Parathyroid adenoma (tissue), 2 donors: ENCODE results near the gene CHMP4B.
A peak's percentile ranks its signal among the peaks of the same experiment; 100 is the strongest.

ENCODE experiments used
- H2AFZ ChIP-seq: fragments of 300-600 bp; sonication (generic); one replicate; pipeline ENCODE4 v1.7.0; 2017; ENCODE audit warnings: antibody characterized with exemption, mild to moderate bottlenecking
- H3K27ac ChIP-seq: fragments of 300-600 bp; sonication (generic); one replicate; pipeline ENCODE4 v1.7.0; 2017
- H3K27me3 ChIP-seq: fragments of 300-600 bp; sonication (generic); one replicate; pipeline ENCODE4 v1.7.0; 2017; ENCODE audit warnings: low read length; ENCODE audit not compliant: control insufficient read depth, insufficient read depth
- H3K36me3 ChIP-seq: fragments of 300-600 bp; sonication (generic); one replicate; pipeline ENCODE4 v1.7.0; 2017; ENCODE audit warnings: low read length; ENCODE audit not compliant: control insufficient read depth, insufficient read depth
- H3K4me1 ChIP-seq: fragments of 300-600 bp; sonication (generic); one replicate; pipeline ENCODE4 v1.7.0; 2017; ENCODE audit warnings: control low read depth
- H3K4me2 ChIP-seq: fragments of 300-600 bp; sonication (generic); one replicate; pipeline ENCODE4 v1.7.0; 2017; ENCODE audit warnings: low read length
- H3K4me3 ChIP-seq: fragments of 300-600 bp; sonication (generic); one replicate; pipeline ENCODE4 v1.7.0; 2017; ENCODE audit warnings: low read depth, low read length
- H3K79me2 ChIP-seq: fragments of 300-600 bp; sonication (generic); one replicate; pipeline ENCODE4 v1.7.0; 2017; ENCODE audit warnings: control low read depth
- H3K9ac ChIP-seq: fragments of 300-600 bp; sonication (generic); one replicate; pipeline ENCODE4 v1.7.0; 2017; ENCODE audit warnings: mild to moderate bottlenecking
- H3K9me3 ChIP-seq: fragments of 300-600 bp; sonication (generic); one replicate; pipeline ENCODE4 v1.7.0; 2017; ENCODE audit warnings: low read length; ENCODE audit not compliant: control insufficient read depth
- TF ChIP-seq, protein P1 (sequence below): fragments of 300-600 bp; sonication (generic); IDR thresholded peaks from one replicate; pipeline ENCODE4 v1.7.0; 2017; ENCODE audit warnings: antibody characterized with exemption, mild to moderate bottlenecking
- donor health status: primary hyperparathyroidism.

The CHMP4B gene, protein sequence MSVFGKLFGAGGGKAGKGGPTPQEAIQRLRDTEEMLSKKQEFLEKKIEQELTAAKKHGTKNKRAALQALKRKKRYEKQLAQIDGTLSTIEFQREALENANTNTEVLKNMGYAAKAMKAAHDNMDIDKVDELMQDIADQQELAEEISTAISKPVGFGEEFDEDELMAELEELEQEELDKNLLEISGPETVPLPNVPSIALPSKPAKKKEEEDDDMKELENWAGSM

DNA sequence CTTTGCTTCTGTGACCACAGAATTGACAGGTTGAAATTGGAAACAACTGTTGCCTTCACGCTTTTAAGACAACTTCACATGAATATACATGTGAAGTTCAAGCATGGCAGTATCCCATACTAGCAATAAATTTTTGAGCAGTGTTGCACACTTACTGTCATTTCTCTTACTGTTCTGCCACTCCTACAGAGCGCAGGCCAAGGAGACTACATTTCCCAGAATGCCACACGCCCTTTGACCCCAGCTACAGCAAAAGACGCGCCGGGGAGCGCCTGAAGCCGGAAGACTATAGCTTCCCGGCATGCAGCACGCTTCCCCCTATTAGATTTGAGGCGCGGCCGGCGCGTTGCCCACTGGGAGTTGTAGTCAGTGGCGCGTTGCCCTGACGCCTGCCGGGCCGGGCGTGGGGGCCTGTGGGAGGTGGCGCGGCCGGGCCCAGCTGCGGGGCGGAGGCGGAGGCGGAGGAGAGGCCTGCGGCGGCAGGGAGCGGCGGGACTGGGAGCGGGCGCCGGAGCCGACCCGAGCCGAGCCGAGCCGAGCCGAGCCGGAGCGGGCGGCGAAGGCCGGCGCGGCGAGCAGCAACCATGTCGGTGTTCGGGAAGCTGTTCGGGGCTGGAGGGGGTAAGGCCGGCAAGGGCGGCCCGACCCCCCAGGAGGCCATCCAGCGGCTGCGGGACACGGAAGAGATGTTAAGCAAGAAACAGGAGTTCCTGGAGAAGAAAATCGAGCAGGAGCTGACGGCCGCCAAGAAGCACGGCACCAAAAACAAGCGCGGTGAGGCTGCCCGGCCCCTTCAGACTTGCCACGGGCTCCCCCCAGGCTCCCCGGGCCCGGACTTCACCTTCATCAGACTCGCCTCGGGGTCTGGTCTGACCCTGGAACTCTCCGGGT lies at the start of gene CHMP4B:
CHMP4B (plus strand) TSS at position 464 of the 891 bp plus-strand sequence; CDS start at position 585, 121 bp downstream.
- peak within 1 kb of the TSS; percentile 40 for H3K9ac ChIP-seq
- no peaks in the 10 kb centered on the region for H3K9me3 ChIP-seq
- H3K79me2 ChIP-seq = peaks cover 46% of the 10 kb centered on the region
- H3K27ac ChIP-seq = peak within 1 kb of the TSS; percentile 57
- TF ChIP-seq, protein P1, sequence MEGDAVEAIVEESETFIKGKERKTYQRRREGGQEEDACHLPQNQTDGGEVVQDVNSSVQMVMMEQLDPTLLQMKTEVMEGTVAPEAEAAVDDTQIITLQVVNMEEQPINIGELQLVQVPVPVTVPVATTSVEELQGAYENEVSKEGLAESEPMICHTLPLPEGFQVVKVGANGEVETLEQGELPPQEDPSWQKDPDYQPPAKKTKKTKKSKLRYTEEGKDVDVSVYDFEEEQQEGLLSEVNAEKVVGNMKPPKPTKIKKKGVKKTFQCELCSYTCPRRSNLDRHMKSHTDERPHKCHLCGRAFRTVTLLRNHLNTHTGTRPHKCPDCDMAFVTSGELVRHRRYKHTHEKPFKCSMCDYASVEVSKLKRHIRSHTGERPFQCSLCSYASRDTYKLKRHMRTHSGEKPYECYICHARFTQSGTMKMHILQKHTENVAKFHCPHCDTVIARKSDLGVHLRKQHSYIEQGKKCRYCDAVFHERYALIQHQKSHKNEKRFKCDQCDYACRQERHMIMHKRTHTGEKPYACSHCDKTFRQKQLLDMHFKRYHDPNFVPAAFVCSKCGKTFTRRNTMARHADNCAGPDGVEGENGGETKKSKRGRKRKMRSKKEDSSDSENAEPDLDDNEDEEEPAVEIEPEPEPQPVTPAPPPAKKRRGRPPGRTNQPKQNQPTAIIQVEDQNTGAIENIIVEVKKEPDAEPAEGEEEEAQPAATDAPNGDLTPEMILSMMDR = no peak
- peaks cover 18% of the 10 kb centered on the region for H3K4me1 ChIP-seq
- H3K27me3 ChIP-seq = no peaks in the 10 kb centered on the region
- H3K4me2 ChIP-seq = peak within 1 kb of the TSS; percentile 86
- peak within 1 kb of the TSS; percentile 70 for H3K4me3 ChIP-seq
- no peaks in the 10 kb centered on the region for H3K36me3 ChIP-seq
- H2AFZ ChIP-seq = peak within 1 kb of the TSS; percentile 57

DNA sequence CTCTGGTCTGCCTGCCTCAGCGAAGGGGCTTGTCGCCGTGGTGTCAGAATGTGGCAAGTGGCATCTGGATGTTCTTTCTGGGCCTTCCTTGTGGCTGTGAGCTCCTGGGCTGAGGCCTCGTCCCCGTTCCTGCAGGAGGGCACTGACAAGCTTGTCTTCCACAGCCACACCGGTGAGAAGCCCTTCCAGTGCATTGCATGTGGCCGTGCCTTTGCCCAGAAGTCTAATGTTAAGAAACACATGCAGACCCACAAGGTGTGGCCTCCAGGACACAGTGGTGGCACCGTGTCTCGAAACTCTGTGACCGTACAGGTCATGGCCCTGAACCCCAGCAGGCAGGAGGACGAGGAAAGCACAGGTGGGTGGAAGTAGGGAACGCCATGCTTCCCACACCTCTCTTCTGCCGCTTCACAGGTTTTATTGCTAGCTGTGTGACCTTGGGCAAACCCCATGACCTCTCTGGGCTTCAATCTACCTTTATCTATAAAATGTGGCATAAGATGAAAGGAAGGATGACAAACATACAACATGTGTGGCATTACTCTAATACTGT lies 49.4 kb upstream of the CHMP4B start:
- no peak overlapping the region for H2AFZ ChIP-seq
- no peaks in the 10 kb centered on the region for H3K79me2 ChIP-seq
- no peaks in the 10 kb centered on the region for H3K36me3 ChIP-seq
- H3K9ac ChIP-seq = no peak overlapping the region
- H3K9me3 ChIP-seq = no peaks in the 10 kb centered on the region
- no peaks in the 10 kb centered on the region for H3K4me1 ChIP-seq
- TF ChIP-seq, protein P1 = no peak
- H3K27ac ChIP-seq = no peak overlapping the region
- no peak overlapping the region for H3K4me3 ChIP-seq
- H3K4me2 ChIP-seq = no peak overlapping the region
- no peaks in the 10 kb centered on the region for H3K27me3 ChIP-seq

DNA sequence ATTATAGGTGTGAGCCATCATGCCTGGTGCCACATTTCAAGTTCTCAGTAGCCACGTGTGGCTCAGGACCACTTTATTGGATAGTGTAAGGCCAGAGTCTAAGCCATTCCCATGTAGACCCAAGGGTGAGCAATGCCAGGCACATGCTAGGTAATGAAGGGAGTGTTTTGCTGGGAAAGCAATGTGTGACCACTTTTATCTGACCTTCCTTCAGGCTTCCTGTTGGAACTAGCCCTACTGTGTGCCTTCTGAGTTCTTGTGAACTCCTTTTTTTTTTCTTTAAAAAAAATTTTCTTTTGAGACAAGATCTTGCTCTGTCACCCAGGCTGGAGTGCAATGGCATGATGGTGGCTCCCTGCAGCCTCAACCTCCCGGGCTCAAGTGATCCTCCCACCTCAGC lies 46.0 kb upstream of the CHMP4B start:
- no peak overlapping the region for H3K27ac ChIP-seq
- no peak overlapping the region for H3K4me2 ChIP-seq
- no peak overlapping the region for H2AFZ ChIP-seq
- no peaks in the 10 kb centered on the region for H3K36me3 ChIP-seq
- no peak overlapping the region for H3K9ac ChIP-seq
- H3K4me1 ChIP-seq = no peaks in the 10 kb centered on the region
- H3K9me3 ChIP-seq = no peaks in the 10 kb centered on the region
- H3K4me3 ChIP-seq = no peak overlapping the region
- no peaks in the 10 kb centered on the region for H3K79me2 ChIP-seq
- TF ChIP-seq, protein P1 = no peak
- no peaks in the 10 kb centered on the region for H3K27me3 ChIP-seq

DNA sequence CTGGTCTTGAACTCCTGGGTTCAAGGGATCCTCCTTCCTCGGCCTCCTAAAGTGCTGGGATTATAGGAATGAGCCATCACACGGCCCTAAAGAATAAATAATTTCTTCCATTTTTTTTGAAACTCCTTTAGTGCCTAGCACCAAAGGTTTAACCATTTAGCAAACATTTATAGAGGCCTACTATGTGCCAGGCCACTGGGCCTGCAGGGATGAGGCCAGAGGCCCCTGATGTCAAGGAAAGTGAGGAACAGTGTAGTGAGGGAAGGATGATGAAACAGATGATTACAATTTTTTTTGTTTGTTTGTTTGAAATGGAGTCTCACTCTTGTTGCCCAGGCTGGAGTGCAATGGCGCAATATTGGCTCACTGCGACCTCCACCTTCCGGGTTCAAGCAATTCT lies 45.6 kb upstream of the CHMP4B start:
- H3K4me2 ChIP-seq = no peak overlapping the region
- H3K9me3 ChIP-seq = no peaks in the 10 kb centered on the region
- H3K9ac ChIP-seq = no peak overlapping the region
- no peaks in the 10 kb centered on the region for H3K36me3 ChIP-seq
- no peak overlapping the region for H3K4me3 ChIP-seq
- H3K4me1 ChIP-seq = no peaks in the 10 kb centered on the region
- TF ChIP-seq, protein P1 = no peak
- no peaks in the 10 kb centered on the region for H3K27me3 ChIP-seq
- no peaks in the 10 kb centered on the region for H3K79me2 ChIP-seq
- no peak overlapping the region for H2AFZ ChIP-seq
- H3K27ac ChIP-seq = no peak overlapping the region
